Spleen (tissue), 7 donors: ENCODE data around the gene CLPX.

ENCODE experiments used
- POLR2A ChIP-seq, 3 donors: fragments of 450-650 bp; IDR thresholded peaks; one replicate each; pipeline ENCODE4 v1.5.1; 2017; ENCODE audit warnings: antibody characterized with exemption in 3 of 3, mild to moderate bottlenecking in 1 of 3
- TF ChIP-seq, protein P1 (sequence below), 11 experiments: fragments of 200-600 bp in 7 of 11; fragments of 450-650 bp in 4 of 11; sonication (generic) in 4 of 11; IDR thresholded peaks in 8 of 11; conservative IDR thresholded peaks in 3 of 11; 1 replicate in 7 of 11; 2 replicates in 4 of 11; pipeline versions ENCODE4 v1.4.0 to v1.8.0; 2016 to 2021; ENCODE audit warnings: antibody characterized with exemption in 11 of 11, inconsistent platforms in 4 of 11, mild to moderate bottlenecking in 1 of 11
- donor health status: DM: no; HTN: no; CAD: no; lungs with moderate emphysema.
- donor health status: DM: no; HTN: no; CAD: no.
- donor health status: DM: no; HTN: no; CAD: no.

DNA sequence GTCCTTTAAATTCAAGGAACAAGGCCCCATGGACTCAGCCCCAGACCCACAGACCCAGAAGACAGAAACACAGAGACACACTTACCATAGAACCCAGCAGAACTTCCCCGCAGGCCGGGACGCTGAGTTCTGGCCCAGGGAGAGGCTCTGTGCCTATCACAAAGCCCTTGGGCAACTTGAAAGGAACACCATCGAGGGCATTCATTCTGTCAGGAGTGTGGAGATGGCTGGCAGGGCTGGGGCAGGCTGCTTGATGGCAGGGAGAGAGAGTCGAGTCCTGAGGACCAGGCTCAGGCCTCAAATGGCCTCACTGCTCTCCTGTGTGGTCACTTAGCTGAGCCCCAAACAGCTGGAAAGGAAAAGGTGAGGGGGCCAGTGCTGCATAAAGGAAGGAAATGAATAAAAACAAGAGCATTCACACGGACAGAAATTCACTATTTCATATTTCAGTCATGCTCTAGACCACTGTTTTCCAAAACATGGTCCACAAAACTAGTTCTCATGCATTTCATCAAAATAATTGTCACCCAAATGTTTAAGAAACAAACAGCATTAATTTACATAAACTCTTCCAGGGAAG, 79.0 kb downstream of the CLPX start:
- no peak for TF ChIP-seq POLR2A (IDR thresholded peaks at IDR 0.05)
- TF ChIP-seq, protein P1, sequence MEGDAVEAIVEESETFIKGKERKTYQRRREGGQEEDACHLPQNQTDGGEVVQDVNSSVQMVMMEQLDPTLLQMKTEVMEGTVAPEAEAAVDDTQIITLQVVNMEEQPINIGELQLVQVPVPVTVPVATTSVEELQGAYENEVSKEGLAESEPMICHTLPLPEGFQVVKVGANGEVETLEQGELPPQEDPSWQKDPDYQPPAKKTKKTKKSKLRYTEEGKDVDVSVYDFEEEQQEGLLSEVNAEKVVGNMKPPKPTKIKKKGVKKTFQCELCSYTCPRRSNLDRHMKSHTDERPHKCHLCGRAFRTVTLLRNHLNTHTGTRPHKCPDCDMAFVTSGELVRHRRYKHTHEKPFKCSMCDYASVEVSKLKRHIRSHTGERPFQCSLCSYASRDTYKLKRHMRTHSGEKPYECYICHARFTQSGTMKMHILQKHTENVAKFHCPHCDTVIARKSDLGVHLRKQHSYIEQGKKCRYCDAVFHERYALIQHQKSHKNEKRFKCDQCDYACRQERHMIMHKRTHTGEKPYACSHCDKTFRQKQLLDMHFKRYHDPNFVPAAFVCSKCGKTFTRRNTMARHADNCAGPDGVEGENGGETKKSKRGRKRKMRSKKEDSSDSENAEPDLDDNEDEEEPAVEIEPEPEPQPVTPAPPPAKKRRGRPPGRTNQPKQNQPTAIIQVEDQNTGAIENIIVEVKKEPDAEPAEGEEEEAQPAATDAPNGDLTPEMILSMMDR (IDR thresholded peaks at IDR 0.05 in 8 of 11, conservative IDR thresholded peaks at IDR 0.05 in 3 of 11) = no peak
